Measurements from ENCODE around the gene TNIP1. TPM values are rescaled to one million over a fixed set of nuclear protein-coding genes. Genes with fewer than 3 reads are reported as not detected.

The TNIP1 gene
- total RNA-seq, 1 donor from 2014 or later, result 87.9 TPM

- DNase-seq (ENCODE audit: low read depth, low spot score), result peak; percentile 61
Measured at GRCh38 chr5:151023651-151024050, 57.2 kb downstream of the TNIP1 start.

GRCh38 chr5:151023047-151023615 is 57.7 kb downstream of the TNIP1 start:
- DNase-seq (ENCODE audit: low read depth, low spot score), result no peak

GRCh38 chr5:151022511-151023018 is 58.3 kb downstream of the TNIP1 start:
- DNase-seq (ENCODE audit: low read depth, low spot score), result peak; percentile 50

GRCh38 chr5:151021746-151022145 is 59.1 kb downstream of the TNIP1 start:
- no peak for DNase-seq (ENCODE audit: low read depth, low spot score)

GRCh38 chr5:151020304-151021110 is 60.3 kb downstream of the TNIP1 start, which contains the start of gene GPX3:
Gene GPX3, plus strand, starts transcription at chr5:151020591. Its CDS starts 64 bp downstream, at chr5:151020655.
- no peak for DNase-seq (ENCODE audit: low read depth, low spot score)

GRCh38 chr5:151019331-151019730 is 61.5 kb downstream of the TNIP1 start:
- DNase-seq (ENCODE audit: low read depth, low spot score), result no peak

GRCh38 chr5:151018846-151019245 is 62.0 kb downstream of the TNIP1 start:
- no peak for DNase-seq (ENCODE audit: low read depth, low spot score)

- no peak for DNase-seq (ENCODE audit: low read depth, low spot score)
Measured at GRCh38 chr5:151017897-151018296, 62.9 kb downstream of the TNIP1 start.

- DNase-seq (ENCODE audit: low read depth, low spot score), result no peak
Measured at GRCh38 chr5:151016700-151017099, 64.1 kb downstream of the TNIP1 start.

GRCh38 chr5:151015974-151016587 is 64.8 kb downstream of the TNIP1 start:
- no peak for DNase-seq (ENCODE audit: low read depth, low spot score)

GRCh38 chr5:151014680-151015343 is 66.0 kb downstream of the TNIP1 start:
- DNase-seq (ENCODE audit: low read depth, low spot score), result no peak

GRCh38 chr5:151012862-151013261 is 68.0 kb downstream of the TNIP1 start:
- DNase-seq (ENCODE audit: low read depth, low spot score), result no peak

GRCh38 chr5:151008906-151009305 is 71.9 kb downstream of the TNIP1 start:
- DNase-seq (ENCODE audit: low read depth, low spot score), result no peak

- DNase-seq (ENCODE audit: low read depth, low spot score), result no peak
Measured at GRCh38 chr5:151008210-151008491, 72.7 kb downstream of the TNIP1 start.

- DNase-seq (ENCODE audit: low read depth, low spot score), result no peak
Measured at GRCh38 chr5:151007430-151008209, 73.2 kb downstream of the TNIP1 start.

GRCh38 chr5:151006704-151007334 is 74.0 kb downstream of the TNIP1 start:
- DNase-seq (ENCODE audit: low read depth, low spot score), result no peak

- no peak for DNase-seq (ENCODE audit: low read depth, low spot score)
Measured at GRCh38 chr5:151005950-151006576, 74.8 kb downstream of the TNIP1 start.

- no peak for DNase-seq (ENCODE audit: low read depth, low spot score)
Measured at GRCh38 chr5:151005187-151005949, 75.5 kb downstream of the TNIP1 start.

GRCh38 chr5:151004499-151004898 is 76.3 kb downstream of the TNIP1 start:
- no peak for DNase-seq (ENCODE audit: low read depth, low spot score)

- DNase-seq (ENCODE audit: low read depth, low spot score), result no peak
Measured at GRCh38 chr5:151003503-151003860, 77.4 kb downstream of the TNIP1 start.
